ENCODE measurements around the gene SEMG1.

SEMG1 gene, protein sequence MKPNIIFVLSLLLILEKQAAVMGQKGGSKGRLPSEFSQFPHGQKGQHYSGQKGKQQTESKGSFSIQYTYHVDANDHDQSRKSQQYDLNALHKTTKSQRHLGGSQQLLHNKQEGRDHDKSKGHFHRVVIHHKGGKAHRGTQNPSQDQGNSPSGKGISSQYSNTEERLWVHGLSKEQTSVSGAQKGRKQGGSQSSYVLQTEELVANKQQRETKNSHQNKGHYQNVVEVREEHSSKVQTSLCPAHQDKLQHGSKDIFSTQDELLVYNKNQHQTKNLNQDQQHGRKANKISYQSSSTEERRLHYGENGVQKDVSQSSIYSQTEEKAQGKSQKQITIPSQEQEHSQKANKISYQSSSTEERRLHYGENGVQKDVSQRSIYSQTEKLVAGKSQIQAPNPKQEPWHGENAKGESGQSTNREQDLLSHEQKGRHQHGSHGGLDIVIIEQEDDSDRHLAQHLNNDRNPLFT

DNA sequence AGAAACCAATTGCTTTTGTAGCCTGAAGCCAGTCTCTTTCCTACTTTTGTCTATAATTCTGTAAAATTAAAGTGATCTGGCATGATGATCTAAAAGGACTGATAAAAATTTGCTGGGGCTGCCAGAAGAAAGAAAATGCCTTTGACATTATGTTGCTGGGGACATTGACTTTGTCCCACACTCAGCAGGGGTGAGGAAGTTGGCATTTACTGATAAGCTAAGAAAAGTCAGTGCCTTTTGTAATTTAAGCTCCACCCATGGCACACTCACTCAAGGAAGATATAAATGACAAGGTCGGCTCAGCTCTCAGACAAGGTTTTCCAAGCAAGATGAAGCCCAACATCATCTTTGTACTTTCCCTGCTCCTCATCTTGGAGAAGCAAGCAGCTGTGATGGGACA is at the start of gene SEMG1:
TSS of gene SEMG1 (plus strand) at position 309 of the 400 bp plus-strand sequence. CDS start at position 330, 21 bp downstream.
- DNase-seq (ENCODE audit: low read depth), result no peak

DNA sequence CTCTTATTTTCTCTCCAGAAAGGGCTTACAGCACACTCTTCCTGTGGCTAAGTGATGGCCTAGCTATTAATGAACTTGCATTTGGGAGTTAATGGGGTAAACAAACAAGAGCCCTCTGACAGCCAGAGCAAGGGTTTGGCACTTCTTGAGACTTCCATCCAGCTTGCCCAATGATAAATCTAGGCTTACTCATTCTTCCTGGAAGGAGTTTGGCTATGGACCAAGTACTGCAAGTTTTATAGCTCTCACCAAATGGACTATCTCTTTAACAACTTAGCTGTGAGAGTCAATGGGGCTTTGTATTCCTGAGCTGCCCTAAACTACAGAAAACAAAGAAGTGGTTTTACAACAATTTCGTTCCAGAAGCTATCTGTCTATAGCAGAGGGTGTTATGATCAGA is 48.9 kb upstream of the SEMG1 start:
- DNase-seq (ENCODE audit: low read depth), result peak; percentile 67

DNA sequence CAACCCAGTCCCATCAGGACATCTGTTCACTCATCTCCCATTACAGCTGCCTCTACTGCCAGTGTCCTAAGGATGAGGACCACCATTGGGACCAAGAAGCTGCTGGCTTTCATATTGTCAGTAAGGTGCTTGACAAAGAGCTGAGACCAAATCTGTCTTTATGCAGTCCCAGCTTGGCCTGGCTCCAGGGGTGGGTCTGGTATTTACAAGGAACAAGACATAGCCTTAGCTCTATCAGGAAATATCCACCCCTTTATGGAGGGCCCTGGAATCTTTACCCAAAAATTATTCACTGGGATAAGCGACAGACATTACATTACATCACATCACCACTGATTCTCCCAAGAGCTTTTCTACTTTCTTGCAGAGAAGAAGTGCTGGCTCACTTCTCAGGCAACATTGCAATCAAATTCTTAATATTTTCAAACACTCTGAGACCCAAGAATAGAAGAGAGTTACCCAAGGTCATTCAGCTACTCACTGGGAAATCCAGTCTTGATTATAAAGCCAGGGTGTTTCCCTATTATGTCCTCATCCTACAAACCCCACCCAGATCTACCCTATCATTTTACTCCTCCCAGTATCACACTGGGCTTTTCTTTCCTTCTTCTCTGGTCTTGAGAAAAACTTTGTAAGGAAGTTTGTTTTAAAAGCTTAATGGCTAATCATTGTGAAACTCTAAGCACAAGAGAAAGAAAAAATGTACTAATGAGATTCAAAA is 43.6 kb upstream of the SEMG1 start:
- no peak for DNase-seq (ENCODE audit: low read depth)

DNA sequence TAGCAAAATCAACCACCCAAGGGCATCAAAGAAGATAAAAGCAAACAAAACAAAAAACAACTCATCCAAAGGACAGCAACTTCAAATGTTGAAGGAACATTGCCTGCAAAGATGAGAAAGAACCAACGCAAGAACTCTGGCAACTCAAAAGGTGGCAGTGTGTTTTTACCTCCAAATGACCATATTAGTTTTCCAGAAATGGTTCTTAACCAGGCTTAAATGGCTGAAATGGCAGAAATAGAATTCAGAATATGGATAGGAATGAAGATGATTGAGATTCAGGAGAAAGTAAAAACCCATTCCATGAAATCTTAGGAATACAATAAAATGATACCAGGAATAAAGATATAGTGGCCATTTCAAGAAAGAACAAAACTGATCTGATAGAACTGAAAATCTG is 41.9 kb upstream of the SEMG1 start:
- DNase-seq (ENCODE audit: low read depth), result no peak

DNA sequence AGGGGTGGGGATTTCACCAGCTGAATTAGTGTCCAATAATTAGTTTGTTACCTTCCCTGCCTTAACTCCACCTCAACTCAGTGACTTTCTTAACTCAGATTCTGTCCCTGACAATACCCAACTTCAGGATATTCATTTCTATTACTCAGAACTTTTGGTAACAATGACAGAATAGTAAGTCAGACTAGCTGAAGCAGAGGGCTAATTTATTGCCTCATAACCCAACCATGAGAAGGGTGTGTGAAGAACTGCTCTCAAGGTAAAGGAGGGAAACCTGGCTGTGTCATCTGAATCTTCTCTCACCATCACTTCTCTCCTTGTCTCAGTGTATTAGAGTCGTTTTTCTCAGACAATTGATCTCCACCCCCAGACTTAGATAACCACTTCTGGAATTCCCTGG is 33.3 kb upstream of the SEMG1 start:
- DNase-seq (ENCODE audit: low read depth), result no peak

DNA sequence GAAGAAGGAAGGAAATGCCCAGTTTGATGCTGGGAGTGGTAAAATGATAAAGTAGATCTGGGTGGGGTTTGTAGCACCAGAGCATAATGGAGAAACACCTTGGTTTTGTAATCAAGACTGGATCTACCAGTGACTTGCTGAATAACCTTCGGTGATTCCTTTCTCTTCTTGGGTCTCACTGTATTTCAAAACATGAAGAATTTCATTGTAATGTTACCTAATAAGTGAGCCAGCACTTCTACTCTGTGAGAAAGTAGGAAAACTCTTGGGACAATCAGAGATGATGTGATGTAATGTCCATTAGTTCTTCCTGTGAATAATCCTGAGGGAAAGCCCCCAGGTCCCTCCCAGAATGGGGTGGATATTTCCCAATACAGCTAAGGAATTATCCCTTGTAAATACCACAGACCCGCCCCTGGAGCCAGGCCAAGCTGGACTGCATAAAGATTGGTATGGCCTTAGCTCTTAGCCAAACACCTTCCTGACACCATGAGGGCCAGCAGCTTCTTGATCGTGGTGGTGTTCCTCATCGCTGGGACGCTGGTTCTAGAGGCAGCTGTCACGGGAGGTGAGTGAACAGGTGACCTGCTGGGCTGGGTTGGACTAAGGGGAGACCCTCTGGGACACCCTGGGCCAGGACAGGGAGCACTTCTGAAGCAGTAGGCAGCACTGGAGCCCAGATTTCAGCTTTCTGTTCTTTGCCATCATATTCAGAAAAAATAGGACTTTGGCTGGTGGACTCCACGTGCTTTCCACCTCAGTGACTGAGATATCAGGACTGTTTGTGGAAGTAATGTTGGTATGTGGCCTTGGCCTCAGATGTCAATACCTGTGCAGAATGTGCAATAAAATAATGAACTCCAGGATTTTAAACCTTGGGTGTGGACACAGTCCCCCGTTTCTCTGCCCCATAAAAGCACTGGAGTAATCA is 32.1 kb upstream of the SEMG1 start, which contains the start of gene PI3:
TSS of gene PI3 (plus strand) at position 469 of the 931 bp plus-strand sequence. CDS start at position 490, 21 bp downstream.
- DNase-seq (ENCODE audit: low read depth), result no peak

DNA sequence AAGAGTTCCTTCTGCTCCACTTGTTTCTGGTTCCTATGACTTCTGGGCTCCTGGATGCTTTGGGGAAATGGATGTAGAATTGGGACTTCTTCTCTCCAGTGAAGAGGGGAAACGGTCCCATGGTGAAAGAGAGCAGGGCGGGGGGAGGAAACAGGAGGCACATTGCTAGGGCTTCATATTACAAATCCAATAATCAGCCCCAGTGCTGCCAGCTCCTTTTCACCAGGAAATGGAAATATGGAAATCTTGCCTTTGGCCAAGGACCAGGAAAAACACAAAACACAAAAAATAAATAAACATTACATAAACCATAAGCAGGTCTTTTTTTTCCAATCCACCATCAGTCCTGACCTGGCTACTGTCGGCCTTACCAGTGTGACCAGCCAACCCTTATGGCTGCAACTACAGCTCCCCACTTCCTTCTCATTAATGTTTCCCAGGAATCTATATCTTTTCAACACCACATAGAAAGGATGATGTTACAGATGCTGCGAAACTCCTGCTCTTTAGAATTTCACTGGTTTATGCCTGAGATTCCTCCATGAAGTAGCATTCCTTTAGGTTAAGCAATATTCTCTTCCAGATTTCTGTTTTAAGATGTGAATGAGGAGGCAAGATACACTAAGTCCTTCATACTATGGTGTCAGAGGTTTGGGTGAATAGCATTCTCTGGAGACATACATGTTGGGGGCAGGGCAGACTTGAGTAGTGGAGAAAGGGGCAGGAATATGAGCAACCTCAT is 30.1 kb upstream of the SEMG1 start:
- no peak for DNase-seq (ENCODE audit: low read depth)

DNA sequence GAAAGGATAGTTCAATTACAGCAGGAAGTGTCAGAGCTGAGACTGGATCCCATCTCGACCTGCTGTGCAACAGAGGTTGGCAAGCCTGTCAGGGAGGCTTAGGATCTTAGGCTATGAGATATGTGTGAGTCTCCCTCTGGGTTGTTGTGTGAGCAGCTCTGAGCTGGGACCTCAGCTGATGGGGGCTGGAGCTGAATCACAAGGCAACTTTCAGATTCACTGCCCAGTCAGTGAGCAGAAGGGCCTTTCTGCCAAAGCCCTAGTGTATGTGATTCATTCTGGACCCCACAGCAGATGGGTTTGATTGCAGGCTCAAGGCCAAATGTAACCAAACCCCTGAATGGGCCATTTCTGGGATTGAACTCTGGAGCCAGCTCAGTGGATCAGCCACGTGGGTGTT is 27.7 kb upstream of the SEMG1 start:
- DNase-seq (ENCODE audit: low read depth), result no peak

DNA sequence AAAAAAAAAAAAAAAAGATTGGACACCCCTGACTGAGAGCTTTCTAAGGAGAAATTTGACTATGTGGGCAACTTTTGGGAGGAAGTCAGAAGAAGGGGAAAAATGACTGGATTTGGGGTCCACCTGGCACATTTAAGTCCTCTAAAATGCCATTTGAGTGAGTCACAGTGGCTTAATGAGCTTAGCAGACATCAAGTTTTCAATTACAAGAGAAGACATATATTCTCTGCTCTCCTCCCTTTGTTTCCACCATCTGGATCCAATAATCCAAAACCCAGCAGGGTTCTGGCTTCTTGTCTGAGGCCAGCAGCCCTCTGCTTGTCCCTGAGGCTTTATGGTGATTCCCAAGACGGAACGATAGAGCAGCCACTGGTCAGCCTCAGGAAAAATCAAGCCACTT is 25.2 kb upstream of the SEMG1 start:
- DNase-seq (ENCODE audit: low read depth), result peak; percentile 37

DNA sequence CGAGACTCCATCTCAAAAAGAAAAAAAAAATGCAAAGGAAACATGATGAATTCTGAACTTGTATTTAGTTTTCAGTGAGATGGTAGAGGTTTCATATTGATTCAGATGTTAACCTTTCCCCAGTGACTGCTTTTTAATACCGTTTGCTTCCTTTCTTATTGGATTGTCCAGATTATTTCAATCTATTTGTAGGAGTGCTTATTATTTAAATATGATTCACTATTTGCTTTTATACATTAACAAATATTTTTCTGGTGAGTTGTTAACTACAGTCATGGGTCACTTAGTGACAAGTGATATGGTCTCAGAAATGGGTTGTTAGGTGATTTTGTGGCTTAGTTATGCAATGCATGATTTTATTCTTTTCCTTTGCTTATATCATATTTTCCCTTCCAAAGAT is 23.7 kb upstream of the SEMG1 start:
- no peak for DNase-seq (ENCODE audit: low read depth)

DNA sequence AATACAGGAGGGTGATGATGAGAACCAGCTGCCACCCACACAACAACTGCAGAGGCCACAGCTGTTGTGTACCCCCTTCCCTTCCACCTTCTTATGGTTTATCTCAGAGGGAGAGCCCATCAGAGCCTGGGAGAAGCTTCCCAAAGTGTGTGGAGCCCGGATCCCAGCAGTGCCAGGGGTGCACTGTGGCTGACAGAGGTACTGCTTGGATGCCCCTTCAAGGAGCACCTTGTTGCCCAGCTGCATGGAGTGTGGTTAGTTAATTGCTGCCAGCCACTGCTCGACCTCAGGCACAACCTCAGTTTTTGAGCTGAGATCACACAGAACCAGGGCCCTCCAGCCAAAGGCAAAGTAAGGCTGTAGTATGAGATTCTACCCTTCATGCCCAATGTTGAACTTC is 19.1 kb upstream of the SEMG1 start:
- no peak for DNase-seq (ENCODE audit: low read depth)

DNA sequence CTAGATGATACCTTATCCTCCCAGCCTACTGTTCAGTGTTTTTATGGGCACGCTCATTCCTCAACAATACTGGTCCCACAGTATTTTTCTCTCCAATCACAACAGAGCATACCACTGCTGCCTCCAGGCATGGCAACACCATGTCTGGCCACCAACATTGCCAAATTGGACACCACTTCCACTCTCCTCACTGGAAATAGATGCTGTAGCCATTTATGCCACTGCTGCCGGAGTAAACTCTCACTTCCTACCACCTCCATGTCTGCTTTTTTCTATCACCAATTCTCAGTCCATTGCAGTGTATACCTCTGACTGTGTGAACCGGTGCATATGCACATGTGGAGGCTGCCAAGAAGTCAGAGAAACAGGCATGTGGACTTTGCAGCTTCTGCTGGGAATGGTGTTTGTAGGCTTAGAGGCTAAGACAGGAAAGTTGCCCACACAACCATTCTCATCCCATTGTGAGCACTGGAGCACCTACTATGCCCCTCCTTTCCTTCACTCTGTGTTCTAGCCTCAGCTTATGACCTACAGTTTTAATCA is 17.7 kb upstream of the SEMG1 start:
- no peak for DNase-seq (ENCODE audit: low read depth)

DNA sequence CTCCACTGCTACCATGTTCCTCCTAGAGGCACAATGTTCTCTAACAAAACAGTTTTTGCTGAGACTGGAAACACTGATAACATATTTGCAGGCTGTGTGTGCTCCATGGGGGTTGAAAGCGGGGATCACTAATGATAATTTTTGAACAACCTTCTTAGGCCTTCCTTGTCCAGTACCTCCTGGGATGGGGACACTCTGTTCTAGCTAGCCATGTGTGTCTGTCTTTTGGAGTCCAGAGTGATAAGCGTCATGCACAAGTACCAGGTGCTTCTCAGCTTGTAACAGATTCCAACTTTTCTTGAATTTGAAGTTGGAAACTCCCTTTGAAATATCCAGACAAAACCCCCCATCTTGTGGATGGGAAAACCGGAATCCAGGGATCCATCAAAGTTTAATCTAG is 17.0 kb upstream of the SEMG1 start:
- no peak for DNase-seq (ENCODE audit: low read depth)

DNA sequence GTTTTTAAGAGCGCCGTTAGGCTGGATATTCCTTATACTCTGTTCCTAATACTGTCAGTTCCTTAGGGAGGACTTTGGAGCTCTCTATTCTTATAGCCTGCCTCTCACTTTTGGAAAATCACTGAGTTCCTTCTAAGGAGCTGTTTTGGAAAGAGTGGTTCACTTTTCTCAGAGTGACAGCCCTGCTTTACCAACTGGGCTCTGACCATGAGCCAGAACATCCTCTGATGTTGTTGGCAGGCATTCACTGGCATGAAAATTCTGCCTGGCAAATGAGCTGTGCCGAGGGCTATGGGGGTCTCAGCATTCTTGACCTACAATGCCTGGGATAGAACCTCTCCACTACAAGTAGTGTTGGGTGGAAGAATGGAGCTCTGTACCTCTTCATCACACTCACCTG is 14.9 kb upstream of the SEMG1 start:
- no peak for DNase-seq (ENCODE audit: low read depth)

DNA sequence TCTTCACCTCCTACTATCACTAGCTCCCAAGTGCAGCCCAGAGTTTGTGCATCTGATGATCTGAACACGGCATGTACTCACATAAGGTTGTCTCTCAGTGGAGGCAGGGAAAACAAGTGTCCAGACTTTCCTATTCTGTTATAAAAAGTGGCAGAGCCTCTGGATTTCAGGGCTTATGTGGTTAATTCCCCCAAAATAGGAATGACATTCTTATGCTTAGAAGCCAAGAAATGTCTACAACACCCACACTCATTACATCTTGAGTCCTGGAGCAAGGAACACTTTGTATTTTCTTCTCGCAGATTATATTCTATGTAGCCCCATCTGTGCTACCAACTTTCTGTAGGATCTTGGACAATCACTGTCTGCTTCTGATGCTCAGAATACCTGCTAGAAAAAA is 13.5 kb upstream of the SEMG1 start:
- DNase-seq (ENCODE audit: low read depth), result no peak

DNA sequence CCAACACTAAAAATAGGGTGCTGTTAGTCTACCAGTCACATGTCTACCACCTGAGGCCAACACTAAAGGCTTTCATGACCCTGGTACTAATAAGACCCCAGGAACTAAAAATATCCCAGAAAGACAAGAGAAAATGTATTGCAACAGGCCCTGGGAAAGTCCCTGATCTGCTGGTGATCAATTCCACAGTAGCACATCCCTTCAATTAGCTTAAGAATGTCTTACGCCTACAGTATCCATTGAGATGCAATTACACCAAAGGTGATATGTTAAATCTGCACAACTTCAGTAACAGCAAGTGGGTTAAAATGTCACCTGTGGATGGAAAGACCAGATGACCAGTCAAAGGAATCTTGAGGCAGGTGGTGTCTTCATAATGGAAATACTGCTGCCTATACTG is 3.1 kb downstream of the SEMG1 start:
- DNase-seq (ENCODE audit: low read depth), result no peak

DNA sequence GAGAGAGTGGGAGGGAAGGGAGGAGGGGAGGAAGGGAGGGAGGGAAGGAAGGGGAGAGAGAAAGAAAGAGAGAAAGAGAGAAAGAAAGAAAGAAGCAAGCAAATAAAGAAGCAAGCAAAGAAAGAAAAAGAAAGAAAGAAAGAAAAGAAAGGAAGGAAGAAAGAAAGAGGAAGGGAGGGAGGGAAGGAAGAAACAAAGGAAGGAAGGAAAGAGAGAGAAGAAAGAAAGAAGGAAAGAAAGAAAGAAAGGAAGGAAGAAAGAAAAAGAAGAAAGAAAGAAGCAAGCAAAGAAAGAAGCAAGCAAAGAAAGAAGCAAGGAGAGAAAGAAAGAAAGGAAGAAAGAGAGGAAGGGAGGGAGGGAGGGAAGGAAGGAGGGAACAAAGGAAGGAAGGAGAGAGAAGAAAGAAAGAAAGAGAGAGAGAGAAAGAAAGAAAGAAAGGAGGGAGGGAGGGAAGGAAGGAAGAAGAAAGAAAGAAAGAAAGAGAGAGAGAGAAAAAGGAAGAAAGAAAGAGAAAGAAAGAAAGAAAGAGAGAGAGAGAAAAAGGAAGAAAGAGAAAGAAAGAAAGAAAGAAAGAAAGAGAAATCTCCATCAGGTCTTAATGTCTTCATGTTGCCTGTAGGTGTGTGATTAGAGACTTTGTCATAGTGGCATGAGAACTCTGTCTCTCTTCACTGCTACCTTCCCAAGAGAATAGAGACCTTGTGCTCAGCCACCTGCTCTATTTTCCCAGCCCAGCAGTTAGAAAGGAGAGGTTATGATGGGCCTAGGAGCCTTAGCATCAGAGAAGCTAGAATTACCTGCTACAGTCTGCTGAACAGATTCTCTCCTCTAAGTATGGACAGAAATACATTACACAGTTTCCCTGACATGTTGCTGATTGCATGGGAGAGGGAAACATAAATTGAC is 5.0 kb downstream of the SEMG1 start:
- no peak for DNase-seq (ENCODE audit: low read depth)

DNA sequence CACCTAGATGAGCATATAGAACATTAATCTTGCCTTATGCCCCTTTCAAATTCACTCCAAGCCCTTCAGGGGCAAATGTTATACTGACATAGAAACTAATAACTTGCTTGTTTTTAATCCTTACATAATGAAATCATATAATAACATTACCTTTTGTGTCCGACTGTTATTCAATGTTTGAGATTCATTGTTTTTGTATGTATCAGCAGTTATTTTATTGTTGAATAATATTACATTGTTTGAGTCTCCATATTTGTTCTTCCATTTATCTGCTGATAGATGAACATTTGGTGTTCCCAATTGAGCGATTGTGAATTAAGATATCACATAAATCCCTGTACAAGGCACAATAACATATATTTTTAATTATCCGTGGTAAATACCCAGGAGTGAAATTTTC is 6.0 kb downstream of the SEMG1 start:
- no peak for DNase-seq (ENCODE audit: low read depth)

DNA sequence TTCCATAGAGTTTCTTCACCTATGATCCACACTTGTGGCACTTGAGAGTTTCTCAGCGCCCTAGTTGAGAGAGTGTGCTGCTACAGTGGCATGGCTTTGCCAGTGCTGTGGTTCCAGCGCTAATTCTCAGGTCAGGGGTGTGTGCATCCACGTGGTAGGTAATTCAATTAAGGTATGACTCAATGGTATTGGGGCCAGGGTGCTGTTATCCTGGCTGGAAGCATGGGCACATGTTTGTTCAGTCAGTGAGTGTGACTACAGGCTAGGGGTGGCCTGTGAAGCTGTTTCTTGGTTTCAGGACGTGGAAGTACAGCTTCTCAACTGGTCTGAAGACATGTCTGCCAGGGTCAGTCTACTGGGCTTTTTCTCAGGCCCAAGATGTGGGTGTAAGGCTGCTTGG is 11.3 kb downstream of the SEMG1 start:
- no peak for DNase-seq (ENCODE audit: low read depth)

DNA sequence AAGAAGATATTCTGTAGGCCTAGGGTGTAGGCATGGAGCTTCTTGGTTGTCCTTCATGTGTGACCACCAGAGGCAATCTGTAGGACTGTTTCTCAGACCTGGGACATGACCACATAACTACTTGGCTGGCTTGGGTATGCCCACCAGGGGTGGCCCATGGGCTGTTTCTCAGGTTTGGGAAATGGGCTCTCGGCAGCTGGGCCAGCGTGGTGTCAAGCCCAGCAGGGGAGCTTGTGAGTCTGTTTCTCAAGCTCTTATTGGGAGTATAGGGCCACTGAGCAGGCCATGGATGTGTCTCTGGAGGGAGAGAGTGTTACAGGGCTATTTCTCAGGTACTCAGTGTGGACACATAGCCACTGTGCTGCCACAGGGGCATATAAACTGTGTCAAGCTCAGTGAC is 11.8 kb downstream of the SEMG1 start:
- DNase-seq (ENCODE audit: low read depth), result no peak

All from GM04504 (cell line).